Measurements from ENCODE around the gene KCP. TPM values are rescaled to one million over a fixed set of nuclear protein-coding genes. Genes with fewer than 3 reads are reported as not detected.

Gene KCP
- total and polyA plus RNA-seq, 8 donors = 0.08 to 0.95 (median 0.35) TPM

DNA sequence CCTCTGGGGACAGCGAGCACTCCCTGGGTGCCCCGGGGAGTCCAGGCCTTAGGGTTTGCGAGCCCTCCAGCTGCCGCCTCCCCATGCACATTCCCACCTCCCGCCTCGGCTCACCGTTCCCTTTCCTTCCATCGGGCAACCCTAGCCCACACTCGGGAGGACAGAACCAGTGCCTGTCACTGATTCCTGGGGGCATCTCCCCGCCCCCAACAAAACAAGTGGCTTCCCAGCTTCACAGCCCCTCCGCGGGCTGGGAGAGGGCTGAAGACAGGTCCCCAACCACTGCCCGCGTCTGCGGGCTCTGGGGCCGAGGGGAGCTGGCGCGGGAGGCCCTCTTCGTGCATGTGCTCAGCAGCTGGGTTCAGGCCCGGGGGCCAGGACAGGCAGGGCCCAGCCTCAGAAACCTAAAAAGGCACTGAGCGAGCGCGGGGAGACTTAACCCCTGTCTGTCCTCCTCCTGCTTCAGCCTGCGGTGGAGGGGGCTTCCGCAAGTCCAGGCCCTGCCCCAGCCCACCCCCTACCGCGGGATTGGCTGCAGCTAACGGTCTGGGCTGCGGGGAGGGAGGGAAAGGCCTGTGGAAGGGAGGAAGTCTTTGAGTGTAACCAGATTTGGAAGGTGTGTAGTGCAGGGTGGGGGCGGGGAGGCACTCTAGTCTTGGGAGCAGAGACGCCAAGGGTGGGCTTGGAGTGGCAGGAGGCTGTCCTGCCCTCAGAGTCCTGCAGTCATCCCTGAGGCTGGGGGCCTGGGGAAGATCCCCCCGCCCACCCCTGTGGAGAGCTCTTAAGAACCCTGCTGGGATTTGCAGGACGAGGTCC, 79.1 kb downstream of the KCP start:
- intact Hi-C loops (cut with DNase I) = no loop called here
- TF ChIP-seq, protein P1, sequence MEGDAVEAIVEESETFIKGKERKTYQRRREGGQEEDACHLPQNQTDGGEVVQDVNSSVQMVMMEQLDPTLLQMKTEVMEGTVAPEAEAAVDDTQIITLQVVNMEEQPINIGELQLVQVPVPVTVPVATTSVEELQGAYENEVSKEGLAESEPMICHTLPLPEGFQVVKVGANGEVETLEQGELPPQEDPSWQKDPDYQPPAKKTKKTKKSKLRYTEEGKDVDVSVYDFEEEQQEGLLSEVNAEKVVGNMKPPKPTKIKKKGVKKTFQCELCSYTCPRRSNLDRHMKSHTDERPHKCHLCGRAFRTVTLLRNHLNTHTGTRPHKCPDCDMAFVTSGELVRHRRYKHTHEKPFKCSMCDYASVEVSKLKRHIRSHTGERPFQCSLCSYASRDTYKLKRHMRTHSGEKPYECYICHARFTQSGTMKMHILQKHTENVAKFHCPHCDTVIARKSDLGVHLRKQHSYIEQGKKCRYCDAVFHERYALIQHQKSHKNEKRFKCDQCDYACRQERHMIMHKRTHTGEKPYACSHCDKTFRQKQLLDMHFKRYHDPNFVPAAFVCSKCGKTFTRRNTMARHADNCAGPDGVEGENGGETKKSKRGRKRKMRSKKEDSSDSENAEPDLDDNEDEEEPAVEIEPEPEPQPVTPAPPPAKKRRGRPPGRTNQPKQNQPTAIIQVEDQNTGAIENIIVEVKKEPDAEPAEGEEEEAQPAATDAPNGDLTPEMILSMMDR (IDR thresholded peaks at IDR 0.05) = no peak
- Histone ChIP-seq H3K27me3 (no peaks in the 10 kb centered on the region), H3K9me3 (no peaks in the 10 kb centered on the region), H3K4me1 (peaks cover 0 to 2% (median 0%) of the 10 kb centered on the region in 3 donors), H3K4me3 (peak overlapping the region in 1 of 4 donors; percentile 44), H3K27ac (no peak overlapping the region), H3K36me3 (no peaks in the 10 kb centered on the region)
- peak in 3 of 4 donors; percentile 3 to 30 (median 10) for ATAC-seq
- no peak for FAIRE-seq
- WGBS, 2 donors = 31 to 32% methylated on average over 33 of the region's 33 CpGs
- DNase-seq = peak in 2 of 6 donors; percentile 60 to 80

DNA sequence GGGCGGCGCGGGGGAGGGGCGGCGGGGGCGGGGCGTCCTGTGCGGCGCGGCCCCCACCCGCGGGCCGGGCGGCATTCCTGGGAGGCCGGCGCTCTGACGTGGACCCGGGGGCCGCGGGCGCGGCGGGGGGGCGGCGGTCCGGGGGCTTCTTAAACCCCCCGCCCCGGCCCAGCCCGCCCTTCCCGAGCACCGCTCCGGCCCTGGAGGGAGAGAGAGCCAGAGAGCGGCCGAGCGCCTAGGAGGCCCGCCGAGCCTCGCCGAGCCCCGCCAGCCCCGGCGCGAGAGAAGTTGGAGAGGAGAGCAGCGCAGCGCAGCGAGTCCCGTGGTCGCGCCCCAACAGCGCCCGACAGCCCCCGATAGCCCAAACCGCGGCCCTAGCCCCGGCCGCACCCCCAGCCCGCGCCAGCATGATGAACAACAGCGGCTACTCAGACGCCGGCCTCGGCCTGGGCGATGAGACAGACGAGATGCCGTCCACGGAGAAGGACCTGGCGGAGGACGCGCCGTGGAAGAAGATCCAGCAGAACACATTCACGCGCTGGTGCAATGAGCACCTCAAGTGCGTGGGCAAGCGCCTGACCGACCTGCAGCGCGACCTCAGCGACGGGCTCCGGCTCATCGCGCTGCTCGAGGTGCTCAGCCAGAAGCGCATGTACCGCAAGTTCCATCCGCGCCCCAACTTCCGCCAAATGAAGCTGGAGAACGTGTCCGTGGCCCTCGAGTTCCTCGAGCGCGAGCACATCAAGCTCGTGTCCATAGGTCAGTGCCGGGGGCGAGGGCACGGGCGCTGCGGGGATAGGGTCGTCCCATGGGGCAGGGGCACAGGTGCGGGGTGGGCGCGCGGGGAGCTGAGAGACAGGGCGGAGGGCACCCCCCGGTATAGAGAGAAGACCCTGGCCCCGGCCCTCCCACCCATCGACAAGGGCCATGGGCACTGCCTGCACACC, 80.0 kb downstream of the KCP start, which contains the start of gene FLNC:
FLNC (plus strand) TSS at position 176 of the 947 bp plus-strand sequence; CDS start at position 408, 232 bp downstream.
- TF ChIP-seq, protein P1 (IDR thresholded peaks at IDR 0.05) = no peak
- DNase-seq = peak in 4 of 6 donors; percentile 27 to 83 (median 62)
- intact Hi-C loops (cut with DNase I) = no loop called here
- 3 to 4% methylated on average over 90 to 109 of the region's 109 CpGs for WGBS, 2 donors
- Histone ChIP-seq H3K4me1 (peaks cover 0 to 2% (median 0%) of the 10 kb centered on the region in 3 donors), H3K4me3 (peak within 1 kb of the TSS; percentile 5 to 44 (median 24)), H3K9me3 (no peaks in the 10 kb centered on the region), H3K36me3 (no peaks in the 10 kb centered on the region), H3K27ac (no peak within 1 kb of the TSS), H3K27me3 (no peaks in the 10 kb centered on the region)
- no peak for FAIRE-seq
- ATAC-seq = peak; percentile 59 to 82 (median 74)

DNA sequence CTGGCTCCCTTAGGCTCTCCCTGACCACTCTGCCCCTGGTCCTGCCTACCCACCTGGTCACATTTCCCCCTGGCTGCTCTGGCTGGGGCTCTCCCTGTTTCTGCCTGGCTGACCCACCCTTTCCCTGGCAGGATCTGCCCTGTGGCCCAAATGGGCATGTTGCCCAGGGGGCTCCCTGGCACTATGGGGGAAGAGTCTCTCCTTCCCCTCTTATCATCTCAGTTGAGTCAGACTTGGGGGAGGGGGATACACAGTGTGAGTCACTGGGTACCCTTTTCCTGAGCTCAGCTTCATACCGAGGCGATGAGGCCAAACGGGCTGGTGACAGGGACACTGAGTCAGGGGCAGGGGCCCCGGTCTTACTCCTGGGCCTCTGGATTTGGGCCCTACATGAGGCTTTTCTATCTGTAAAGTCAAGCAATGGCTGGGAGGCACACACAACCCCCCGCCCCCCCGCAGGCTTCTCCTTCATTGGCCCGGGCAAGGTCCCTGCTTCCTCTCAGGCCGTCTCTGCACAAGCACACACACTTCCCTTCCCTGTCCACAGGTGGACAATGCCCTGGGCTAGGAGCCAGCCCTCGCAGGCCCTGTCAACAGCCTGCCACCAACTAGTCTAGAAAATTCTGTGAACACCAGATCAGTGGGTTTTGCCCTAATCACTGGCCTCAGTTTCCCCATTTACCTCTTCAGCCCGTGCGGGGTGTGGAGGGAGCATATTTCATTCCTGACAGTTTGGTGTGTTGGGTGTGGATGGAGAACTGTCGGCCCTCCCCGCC, 80.9 kb downstream of the KCP start:
- Histone ChIP-seq H3K27ac (no peak overlapping the region), H3K36me3 (no peaks in the 10 kb centered on the region), H3K27me3 (no peaks in the 10 kb centered on the region), H3K9me3 (no peaks in the 10 kb centered on the region), H3K4me3 (peak overlapping the region in 2 of 4 donors; percentile 38 to 44), H3K4me1 (peaks cover 0 to 2% (median 0%) of the 10 kb centered on the region in 3 donors)
- TF ChIP-seq, protein P1 (IDR thresholded peaks at IDR 0.05) = no peak
- DNase-seq (peak in 4 of 6 donors; percentile 28 to 65 (median 56)), FAIRE-seq (no peak), ATAC-seq (peak in 2 of 4 donors; percentile 43 to 55)
- WGBS, 2 donors = 31 to 34% methylated on average over 13 of the region's 13 CpGs
- intact Hi-C loops (cut with DNase I) = no loop called here

DNA sequence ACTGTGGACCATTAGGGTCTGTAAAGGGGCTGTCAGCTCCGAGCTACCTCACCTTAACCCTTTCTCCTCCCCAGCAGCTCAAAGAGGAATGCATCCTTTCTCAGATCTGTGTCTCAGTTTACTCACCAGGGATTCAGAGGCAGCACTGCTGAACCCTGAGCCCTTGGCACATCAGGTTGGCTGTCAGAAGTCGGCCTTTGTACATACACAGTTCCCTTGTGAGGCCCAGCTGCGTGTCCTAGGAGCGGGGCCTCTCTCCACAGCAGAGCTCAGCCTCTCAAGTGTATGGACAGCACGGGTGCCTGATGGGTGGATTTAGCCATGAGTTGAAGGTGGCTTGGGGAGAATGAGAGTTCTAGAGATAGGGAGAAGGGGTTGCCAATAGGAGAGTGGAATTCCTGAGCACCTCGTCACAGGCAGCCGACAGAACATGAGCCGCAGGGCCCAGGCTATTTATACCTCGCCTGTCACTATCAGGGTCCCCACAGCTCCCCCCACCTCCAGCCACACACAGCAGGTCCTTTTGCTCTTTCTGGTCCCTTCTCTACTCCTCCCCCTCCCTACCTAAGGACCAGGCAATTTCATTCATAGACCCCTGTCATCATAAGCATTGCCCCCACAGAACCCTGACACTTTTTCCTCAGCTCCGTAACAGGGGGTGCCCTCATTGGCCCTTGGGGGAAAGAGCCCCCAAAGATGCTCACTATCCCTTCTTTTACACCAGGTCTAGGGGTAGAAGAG, 82.4 kb downstream of the KCP start:
- peaks cover 0 to 2% (median 0%) of the 10 kb centered on the region in 3 donors for H3K4me1 ChIP-seq
- intact Hi-C loops (cut with DNase I) = no loop called here
- H3K4me3 ChIP-seq = no peak overlapping the region
- no peaks in the 10 kb centered on the region for H3K9me3 ChIP-seq
- no peak for DNase-seq
- ATAC-seq = no peak
- 74 to 83% methylated on average over 10 of the region's 10 CpGs for WGBS, 2 donors
- no peak for FAIRE-seq
- TF ChIP-seq, protein P1 (IDR thresholded peaks at IDR 0.05) = no peak
- no peaks in the 10 kb centered on the region for H3K27me3 ChIP-seq
- no peak overlapping the region for H3K27ac ChIP-seq
- no peaks in the 10 kb centered on the region for H3K36me3 ChIP-seq

All from pancreas (tissue), 10 donors.